Left lung (tissue), 10 donors: ENCODE measurements around the gene FFAR1. TPM values are rescaled to one million over a fixed set of nuclear protein-coding genes. Genes with fewer than 3 reads are reported as not detected.

ENCODE experiments used
- ATAC-seq: fragments of 200-7000 bp; cut with Tn5 transposase; one replicate; pipeline ENCODE4 v1.9.1; 2020; ENCODE audit warnings: moderate library complexity
- DNase-seq, 4 donors: peaks; one replicate each; pipeline ENCODE4 v3.0.0-alpha.2; 2013 to 2020
- H3K27ac ChIP-seq, 2 donors: fragments of 200-600 bp; sonication (generic) in 1 of 2; one replicate each; pipeline versions ENCODE4 v1.5.0 to v1.8.0; 2020 to 2021
- H3K27me3 ChIP-seq, 2 donors: fragments of 200-600 bp; sonication (generic) in 1 of 2; one replicate each; pipeline versions ENCODE4 v1.5.0 to v1.8.0; 2020 to 2021
- H3K36me3 ChIP-seq, 2 donors: fragments of 200-600 bp; sonication (generic) in 1 of 2; one replicate each; pipeline versions ENCODE4 v1.5.0 to v1.8.0; 2020 to 2021
- H3K4me1 ChIP-seq, 2 donors: fragments of 200-600 bp; one replicate each; pipeline ENCODE4 v1.8.0; 2021
- H3K4me3 ChIP-seq, 2 donors: fragments of 200-600 bp; sonication (generic) in 1 of 2; one replicate each; pipeline versions ENCODE4 v1.5.0 to v1.8.0; 2020 to 2021; ENCODE audit warnings: mild to moderate bottlenecking in 1 of 2
- H3K9me3 ChIP-seq, 2 donors: fragments of 200-600 bp; sonication (generic) in 1 of 2; one replicate each; pipeline versions ENCODE4 v1.5.0 to v1.8.0; 2020 to 2021
- CTCF ChIP-seq, 2 donors: fragments of 200-600 bp; sonication (generic) in 1 of 2; IDR thresholded peaks; one replicate each; pipeline versions ENCODE4 v1.5.0 to v1.8.0; 2021; ENCODE audit warnings: antibody characterized with exemption in 2 of 2
- intact Hi-C, 2 donors: fragments of 100-400 bp; cut with DNase I; formaldehyde crosslinking; loops; one replicate each; pipeline versions ENCODE4 v1.11.2 to v1.14.2; 2022
- polyA plus RNA-seq, 6 donors: library from polyadenylated mRNA; unstranded; fragments of 120-200 nt; gene quantifications; one replicate each; pipeline ENCODE4 v1.2.1, GENCODE V29; 2013; ENCODE audit not compliant: insufficient read length in 6 of 6
- total RNA-seq, 2 donors: library from RNA; stranded (reverse); fragmentation: NEBNext Ultra II Directional; extraction: Animal tissue kit (Norgen Biotek cat#: 25700); gene quantifications; one replicate each; pipeline ENCODE4 v1.2.1, GENCODE V29; 2021
- donor health status: DM: no; HTN: yes; CAD: no.
- donor health status: DM: no; HTN: no; CAD: no.

The FFAR1 gene
- total and polyA plus RNA-seq, 8 donors: 0.06 to 0.74 (median 0.28) TPM; not detected in 2

DNA sequence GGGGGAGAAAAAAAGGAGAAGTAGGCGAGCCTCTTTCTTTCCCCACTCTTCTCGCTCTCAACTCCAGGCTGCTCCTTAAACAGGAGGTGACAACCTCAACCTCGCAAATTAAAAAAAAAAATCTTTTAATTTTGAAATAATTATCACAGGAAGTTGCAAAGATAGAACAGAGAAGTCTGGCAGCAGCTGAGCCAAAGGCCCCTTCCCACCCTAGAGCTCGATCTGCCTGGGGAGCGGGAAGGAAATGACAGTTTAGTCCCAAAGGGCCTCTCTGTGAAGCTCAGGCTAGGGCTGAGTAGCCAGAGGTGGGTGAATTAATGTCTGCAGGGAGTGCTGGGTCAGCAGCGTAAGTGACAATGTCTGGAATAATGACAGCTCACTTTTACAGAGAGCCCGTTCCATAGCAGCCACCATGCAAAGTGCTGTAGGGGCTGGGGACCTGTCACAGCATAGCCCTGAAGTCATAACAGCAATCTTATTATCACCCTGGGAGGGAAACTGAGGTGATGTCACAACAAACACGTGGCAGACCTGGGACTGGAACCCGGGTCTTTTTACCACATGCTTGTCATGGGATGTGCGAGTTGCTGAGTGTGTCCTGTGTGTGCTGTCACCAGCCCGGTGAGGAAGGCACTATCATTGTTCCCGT lies 27.5 kb upstream of the FFAR1 start:
- Histone ChIP-seq H3K36me3 (no peaks in the 10 kb centered on the region), H3K27me3 (no peaks in the 10 kb centered on the region), H3K9me3 (peaks cover 0 to 6% of the 10 kb centered on the region in 2 donors), H3K4me1 (peaks cover 0 to 61% of the 10 kb centered on the region in 2 donors), H3K4me3 (no peak overlapping the region), H3K27ac (peak overlapping the region in 1 of 2 donors; percentile 83)
- intact Hi-C loops: no loop called here
- no peak for TF ChIP-seq CTCF (IDR thresholded peaks at IDR 0.05)
- ATAC-seq: no peak
- peak in 2 of 4 donors; percentile 44 to 51 for DNase-seq

- DNase-seq: no peak
- H3K4me1 ChIP-seq: peaks cover 0 to 61% of the 10 kb centered on the region in 2 donors
- intact Hi-C loops: no loop called here
- H3K4me3 ChIP-seq: no peak overlapping the region
- H3K27ac ChIP-seq: no peak overlapping the region
- no peaks in the 10 kb centered on the region for H3K36me3 ChIP-seq
- no peak for TF ChIP-seq CTCF (IDR thresholded peaks at IDR 0.05)
- ATAC-seq: no peak
- peaks cover 0 to 6% of the 10 kb centered on the region in 2 donors for H3K9me3 ChIP-seq
- H3K27me3 ChIP-seq: no peaks in the 10 kb centered on the region
These were observed 26.4 kb upstream of the FFAR1 start for GRCh38 chr19:35321291-35321690.

DNA sequence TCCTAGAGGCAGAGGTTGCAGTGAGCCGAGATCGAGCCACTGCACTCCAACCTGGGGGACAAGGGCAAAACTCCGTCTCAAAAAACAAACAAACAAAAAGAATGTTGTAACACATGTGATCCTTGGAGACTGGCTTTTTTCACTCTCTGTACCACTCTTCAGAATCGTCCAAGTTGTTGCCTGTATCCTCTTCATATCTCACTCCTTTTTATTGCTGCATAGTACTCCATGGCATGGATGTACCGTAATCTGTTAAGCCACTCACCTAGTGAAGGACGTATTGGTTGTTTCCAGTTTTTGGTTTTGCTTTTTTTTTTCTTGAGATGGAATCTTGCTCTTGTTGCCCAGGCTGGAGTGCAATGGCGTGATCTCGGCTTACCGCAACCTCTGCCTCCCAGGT lies 25.7 kb upstream of the FFAR1 start:
- H3K36me3 ChIP-seq: no peaks in the 10 kb centered on the region
- H3K4me3 ChIP-seq: no peak overlapping the region
- intact Hi-C loops: no loop called here
- peaks cover 0 to 57% of the 10 kb centered on the region in 2 donors for H3K4me1 ChIP-seq
- TF ChIP-seq CTCF (IDR thresholded peaks at IDR 0.05): no peak
- ATAC-seq (no peak), DNase-seq (peak in 1 of 4 donors; percentile 5)
- peaks cover 0 to 6% of the 10 kb centered on the region in 2 donors for H3K9me3 ChIP-seq
- no peak overlapping the region for H3K27ac ChIP-seq
- H3K27me3 ChIP-seq: peaks cover 0 to 3% of the 10 kb centered on the region in 2 donors

GRCh38 chr19:35327642-35328041 lies 20.1 kb upstream of the FFAR1 start:
- no peak for ATAC-seq
- peaks cover 0 to 27% of the 10 kb centered on the region in 2 donors for H3K4me1 ChIP-seq
- H3K9me3 ChIP-seq: no peaks in the 10 kb centered on the region
- H3K27ac ChIP-seq: no peak overlapping the region
- peaks cover 0 to 33% of the 10 kb centered on the region in 2 donors for H3K27me3 ChIP-seq
- DNase-seq: peak in 1 of 4 donors; percentile 2
- no peak overlapping the region for H3K4me3 ChIP-seq
- TF ChIP-seq CTCF (IDR thresholded peaks at IDR 0.05): no peak
- H3K36me3 ChIP-seq: no peaks in the 10 kb centered on the region
- intact Hi-C loops: no loop called here

DNA sequence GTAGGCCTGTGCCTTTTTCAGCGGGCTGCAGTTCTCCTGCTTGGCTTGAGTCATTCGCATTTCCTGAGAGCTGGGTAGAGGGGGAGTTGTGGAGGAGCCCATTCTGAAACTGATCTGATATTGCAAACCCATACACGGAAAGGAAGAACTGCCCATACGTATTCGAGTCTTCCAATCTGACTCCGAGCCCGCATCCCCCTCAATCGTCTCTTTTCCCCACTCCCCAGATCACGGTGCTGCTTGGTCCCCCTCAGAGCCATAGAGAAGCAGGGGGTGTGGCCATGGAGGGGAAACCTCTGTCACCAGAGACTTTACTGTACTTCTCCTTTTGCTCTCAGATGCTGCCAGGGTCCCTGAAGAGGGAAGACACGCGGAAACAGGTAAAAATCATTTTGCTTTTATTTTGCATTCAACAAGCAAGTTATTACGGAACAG lies 18.8 kb upstream of the FFAR1 start, which contains the start of gene CD22:
Gene CD22 (plus strand): TSS at position 337 of the 435 bp plus-strand sequence. CDS start 2,854 bp downstream, outside the sequence.
- no peak for TF ChIP-seq CTCF (IDR thresholded peaks at IDR 0.05)
- H3K27me3 ChIP-seq: peaks cover 0 to 45% of the 10 kb centered on the region in 2 donors
- no peaks in the 10 kb centered on the region for H3K9me3 ChIP-seq
- peak in 1 of 4 donors; percentile 10 for DNase-seq
- intact Hi-C loops: no loop called here
- H3K4me1 ChIP-seq: peaks cover 0 to 19% of the 10 kb centered on the region in 2 donors
- no peaks in the 10 kb centered on the region for H3K36me3 ChIP-seq
- no peak for ATAC-seq
- no peak within 1 kb of the TSS for H3K27ac ChIP-seq
- H3K4me3 ChIP-seq: peak within 1 kb of the TSS in 1 of 2 donors; percentile 10
